ENCODE results near the gene TGFBR3. TPM values are rescaled to one million over a fixed set of nuclear protein-coding genes. Genes with fewer than 3 reads are reported as not detected.

TGFBR3 gene
- total RNA-seq, 2 donors from 2014 or later = 60.8 to 62.4 TPM

DNA sequence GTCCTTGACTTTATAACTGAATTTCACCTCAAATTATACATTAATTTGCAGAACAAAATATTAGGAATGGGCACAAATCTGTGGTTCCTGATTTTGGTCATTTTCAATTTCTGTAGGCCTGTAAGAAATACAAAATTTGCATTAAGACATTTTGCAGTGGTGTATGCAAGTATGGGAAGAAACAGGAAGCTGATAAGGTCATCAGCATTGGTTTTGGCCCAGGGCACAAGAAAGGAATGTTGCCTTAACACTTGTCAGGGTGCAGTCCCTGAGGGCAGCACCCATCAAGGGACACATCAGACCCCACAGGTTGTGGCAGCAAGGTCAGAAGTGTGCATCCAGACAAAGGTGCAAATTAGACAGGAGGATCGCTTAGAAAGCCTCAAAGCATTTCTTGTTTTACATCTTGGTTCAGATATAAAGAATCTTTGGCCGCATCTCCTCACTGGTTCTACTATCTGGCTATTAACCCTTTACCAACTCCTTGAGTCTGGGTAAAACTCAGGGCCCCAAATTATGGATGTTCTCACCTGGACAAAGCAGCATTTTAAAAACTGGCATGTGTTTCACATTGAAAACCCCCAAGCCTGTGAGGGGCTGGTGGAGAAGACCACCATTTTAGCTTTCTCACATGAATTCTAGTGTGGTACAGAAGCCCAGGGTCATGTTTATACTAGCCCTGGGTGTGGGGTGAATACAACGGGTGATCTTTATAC lies 202.9 kb downstream of the TGFBR3 start:
- no peaks in the 10 kb centered on the region for H3K9me3 ChIP-seq
- no peak for ATAC-seq (ENCODE audit: insufficient number of reproducible peaks, low FRiP score, low read depth)
- peaks cover 3 to 11% of the 10 kb centered on the region in 2 donors for H3K4me1 ChIP-seq (ENCODE audit: control insufficient read depth in 1 of 2, low read depth in 2 of 2)
- no peaks in the 10 kb centered on the region for H3K36me3 ChIP-seq
- no peak overlapping the region for H3K27ac ChIP-seq
- no peak for DNase-seq (ENCODE audit: low spot score)
- H3K27me3 ChIP-seq (replicated peaks; ENCODE audit: insufficient read depth) = no peaks in the 10 kb centered on the region
- TF ChIP-seq, protein P1, sequence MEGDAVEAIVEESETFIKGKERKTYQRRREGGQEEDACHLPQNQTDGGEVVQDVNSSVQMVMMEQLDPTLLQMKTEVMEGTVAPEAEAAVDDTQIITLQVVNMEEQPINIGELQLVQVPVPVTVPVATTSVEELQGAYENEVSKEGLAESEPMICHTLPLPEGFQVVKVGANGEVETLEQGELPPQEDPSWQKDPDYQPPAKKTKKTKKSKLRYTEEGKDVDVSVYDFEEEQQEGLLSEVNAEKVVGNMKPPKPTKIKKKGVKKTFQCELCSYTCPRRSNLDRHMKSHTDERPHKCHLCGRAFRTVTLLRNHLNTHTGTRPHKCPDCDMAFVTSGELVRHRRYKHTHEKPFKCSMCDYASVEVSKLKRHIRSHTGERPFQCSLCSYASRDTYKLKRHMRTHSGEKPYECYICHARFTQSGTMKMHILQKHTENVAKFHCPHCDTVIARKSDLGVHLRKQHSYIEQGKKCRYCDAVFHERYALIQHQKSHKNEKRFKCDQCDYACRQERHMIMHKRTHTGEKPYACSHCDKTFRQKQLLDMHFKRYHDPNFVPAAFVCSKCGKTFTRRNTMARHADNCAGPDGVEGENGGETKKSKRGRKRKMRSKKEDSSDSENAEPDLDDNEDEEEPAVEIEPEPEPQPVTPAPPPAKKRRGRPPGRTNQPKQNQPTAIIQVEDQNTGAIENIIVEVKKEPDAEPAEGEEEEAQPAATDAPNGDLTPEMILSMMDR (IDR thresholded peaks at IDR 0.05) = no peak
- no peak overlapping the region for H3K4me3 ChIP-seq

DNA sequence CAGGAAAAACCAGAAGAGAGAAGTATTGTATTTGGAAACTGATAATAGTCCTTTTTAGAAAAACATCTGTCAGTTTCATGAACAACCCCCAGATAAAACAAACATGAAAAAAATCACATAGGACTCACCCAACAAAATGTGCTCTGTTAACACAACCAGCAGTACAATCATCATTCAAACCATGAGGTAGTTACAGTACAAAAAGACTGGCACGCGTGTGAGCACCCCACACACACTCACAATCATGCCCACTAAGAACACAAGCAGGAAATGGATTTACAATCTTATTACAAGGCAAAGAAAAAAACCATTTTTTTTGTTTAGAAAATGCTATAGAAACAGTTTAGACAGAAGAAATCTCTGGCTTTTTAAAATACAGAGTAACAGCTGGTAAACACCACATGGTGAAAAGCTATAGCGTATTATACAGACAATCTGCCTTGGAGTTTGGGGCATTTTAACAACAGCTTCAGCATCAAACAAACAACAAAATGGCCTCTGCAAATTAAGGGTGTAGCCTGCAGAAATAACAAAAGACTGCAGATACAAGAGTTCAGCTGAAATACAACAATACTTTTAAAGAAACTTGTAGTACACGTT lies 205.3 kb downstream of the TGFBR3 start:
- ATAC-seq (ENCODE audit: insufficient number of reproducible peaks, low FRiP score, low read depth) (no peak), DNase-seq (ENCODE audit: low spot score) (no peak)
- Histone ChIP-seq H3K9me3 (no peaks in the 10 kb centered on the region), H3K27ac (no peak overlapping the region), H3K4me1 (ENCODE audit: control insufficient read depth in 1 of 2, low read depth in 2 of 2) (peaks cover under 1 to 4% of the 10 kb centered on the region in 2 donors), H3K4me3 (no peak overlapping the region), H3K27me3 (replicated peaks; ENCODE audit: insufficient read depth) (no peaks in the 10 kb centered on the region), H3K36me3 (no peaks in the 10 kb centered on the region)
- TF ChIP-seq, protein P1 (IDR thresholded peaks at IDR 0.05) = no peak

DNA sequence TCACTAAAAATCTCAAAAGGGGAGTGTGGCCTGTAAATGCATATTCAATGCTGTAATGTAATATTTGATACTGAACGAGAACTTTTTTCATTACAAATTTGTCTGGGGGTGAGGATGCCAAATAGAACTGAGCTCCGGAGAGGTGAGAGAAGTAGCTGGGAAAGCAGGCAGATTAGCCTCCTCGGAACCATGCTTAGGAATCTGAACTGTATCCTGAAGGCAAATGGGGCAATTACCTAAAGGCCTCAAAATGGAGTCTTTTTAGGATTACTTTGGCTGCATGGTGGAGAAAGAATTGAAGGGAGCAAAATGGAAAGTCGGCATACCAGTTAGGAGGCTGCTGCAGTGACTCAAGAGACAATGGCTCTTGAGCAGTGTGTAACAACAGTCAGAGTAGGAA lies 206.5 kb downstream of the TGFBR3 start:
- H3K36me3 ChIP-seq = no peaks in the 10 kb centered on the region
- ATAC-seq (ENCODE audit: insufficient number of reproducible peaks, low FRiP score, low read depth) (no peak), DNase-seq (ENCODE audit: low spot score) (no peak)
- no peaks in the 10 kb centered on the region for H3K4me1 ChIP-seq (ENCODE audit: control insufficient read depth in 1 of 2, low read depth in 2 of 2)
- no peaks in the 10 kb centered on the region for H3K27me3 ChIP-seq (replicated peaks; ENCODE audit: insufficient read depth)
- no peaks in the 10 kb centered on the region for H3K9me3 ChIP-seq
- no peak overlapping the region for H3K27ac ChIP-seq
- H3K4me3 ChIP-seq = no peak overlapping the region
- TF ChIP-seq, protein P1 (IDR thresholded peaks at IDR 0.05) = no peak

DNA sequence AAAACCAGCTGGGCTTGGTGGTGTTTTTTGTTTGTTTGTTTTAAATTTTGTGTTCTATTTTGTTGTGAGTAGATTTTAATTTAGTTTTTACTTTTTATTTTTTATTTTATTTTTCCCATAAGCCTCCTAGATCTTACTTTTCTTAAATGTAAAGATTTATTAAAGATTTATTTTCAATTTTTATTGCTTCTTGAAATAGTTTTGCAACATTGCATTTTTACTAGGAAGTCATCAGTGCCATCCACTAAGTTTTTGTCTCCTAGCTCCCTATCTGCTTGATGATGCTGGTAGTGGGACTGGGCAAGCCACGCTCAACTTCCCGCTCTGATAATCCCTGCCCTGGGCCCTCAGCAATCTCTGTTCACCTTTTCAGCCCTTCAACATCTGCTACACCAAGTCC lies 209.9 kb downstream of the TGFBR3 start:
- ATAC-seq (ENCODE audit: insufficient number of reproducible peaks, low FRiP score, low read depth) (no peak), DNase-seq (ENCODE audit: low spot score) (no peak)
- no peaks in the 10 kb centered on the region for H3K9me3 ChIP-seq
- H3K27me3 ChIP-seq (replicated peaks; ENCODE audit: insufficient read depth) = no peaks in the 10 kb centered on the region
- TF ChIP-seq, protein P1 (IDR thresholded peaks at IDR 0.05) = no peak
- no peak overlapping the region for H3K27ac ChIP-seq
- no peaks in the 10 kb centered on the region for H3K36me3 ChIP-seq
- H3K4me1 ChIP-seq (ENCODE audit: control insufficient read depth in 1 of 2, low read depth in 2 of 2) = no peaks in the 10 kb centered on the region
- H3K4me3 ChIP-seq = no peak overlapping the region

DNA sequence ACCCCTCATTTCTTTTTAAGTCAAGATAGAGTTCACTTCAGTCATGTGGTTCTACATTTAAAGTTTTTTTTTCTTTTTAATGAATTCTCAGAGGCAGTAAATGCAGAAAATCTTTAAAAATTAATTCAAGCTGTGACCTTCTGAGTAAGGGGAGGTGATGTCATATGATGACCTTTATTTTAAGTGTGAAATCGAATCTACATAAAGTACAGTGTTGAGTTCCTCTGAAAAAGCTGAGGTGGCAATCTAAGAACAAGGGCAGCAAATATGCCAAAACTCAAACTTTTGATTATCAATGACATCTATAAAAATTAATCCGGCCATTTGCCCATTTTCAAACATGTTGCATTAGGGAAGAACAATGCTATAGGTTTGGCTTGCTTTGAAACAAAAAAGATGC lies 211.8 kb downstream of the TGFBR3 start:
- Histone ChIP-seq H3K9me3 (no peaks in the 10 kb centered on the region), H3K27ac (no peak overlapping the region), H3K27me3 (replicated peaks; ENCODE audit: insufficient read depth) (no peaks in the 10 kb centered on the region), H3K4me3 (no peak overlapping the region), H3K4me1 (ENCODE audit: control insufficient read depth in 1 of 2, low read depth in 2 of 2) (no peaks in the 10 kb centered on the region), H3K36me3 (no peaks in the 10 kb centered on the region)
- ATAC-seq (ENCODE audit: insufficient number of reproducible peaks, low FRiP score, low read depth) (no peak), DNase-seq (ENCODE audit: low spot score) (no peak)
- TF ChIP-seq, protein P1 (IDR thresholded peaks at IDR 0.05) = no peak
